Activated CD4-positive, alpha-beta memory T cell treated with anti-CD3 and anti-CD28 coated beads, Interleukin-2, amount 10 ng/mL, durations not matched to agents 7 days and 5 days (primary cell): ENCODE measurements around the gene PGAP3. TPM values are rescaled to one million over a fixed set of nuclear protein-coding genes. Genes with fewer than 3 reads are reported as not detected.
"Not testable (repeated sequence)": the region's sequence is repeated elsewhere in the genome, so short reads cannot be mapped to it uniquely, and the experiment has no call there.

ENCODE experiments used
- CTCF ChIA-PET: fragments of 350-600 bp; sonication (Branson Sonifier 250); formaldehyde crosslinking; loops from one replicate; lab custom pipeline; 2021; ENCODE audit warnings: antibody characterized with exemption, inconsistent platforms; lab: Charles Lee
- POLR2A ChIA-PET: fragments of 350-600 bp; sonication (Branson Sonifier 250); formaldehyde crosslinking; loops from one replicate; lab custom pipeline; 2021; ENCODE audit warnings: antibody characterized with exemption; lab: Charles Lee
- DNase-seq: peaks from one replicate; pipeline ENCODE4 v3.0.0-alpha.2; 2020
- H3K27ac Mint-ChIP-seq: one replicate; pipeline ENCODE4 v1.8.0; 2021; ENCODE audit warnings: mild to moderate bottlenecking, mixed read lengths
- H3K27me3 Mint-ChIP-seq: one replicate; pipeline ENCODE4 v1.8.0; 2021; ENCODE audit warnings: mixed read lengths
- H3K36me3 Mint-ChIP-seq: one replicate; pipeline ENCODE4 v1.8.0; 2021; ENCODE audit warnings: low read depth, mixed read lengths
- H3K4me1 Mint-ChIP-seq: one replicate; pipeline ENCODE4 v1.8.0; 2021; ENCODE audit warnings: mixed read lengths
- H3K4me3 Mint-ChIP-seq: one replicate; pipeline ENCODE4 v1.8.0; 2021; ENCODE audit warnings: mild to moderate bottlenecking, mixed read lengths
- H3K9me3 Mint-ChIP-seq: one replicate; pipeline ENCODE4 v1.8.0; 2021; ENCODE audit warnings: mixed read lengths
- total RNA-seq, 2 experiments: library from RNA; stranded (reverse); gene quantifications; one replicate each; pipeline ENCODE4 v1.2.3, GENCODE V29; 2021

Gene PGAP3
- total RNA-seq = 10 to 100 TPM; 14.0 to 14.2 TPM

- Mint-ChIP-seq H3K4me1 (peaks cover 28% of the 10 kb centered on the region), H3K4me3 (peak within 1 kb of the TSS; percentile 95), H3K9me3 (no peaks in the 10 kb centered on the region), H3K36me3 (peaks cover 22% of the 10 kb centered on the region), H3K27me3 (no peaks in the 10 kb centered on the region), H3K27ac (peak within 1 kb of the TSS; percentile 94)
- ChIA-PET CTCF (interaction anchor here (0.6 to 1.8 kb wide), 9 partner anchors 9 to 105 kb away, joined by 3 to 8 read pairs (median 5); partner anchors contain the start of gene PNMT), POLR2A (interaction anchor here (0.6 to 4.1 kb wide), 25 partner anchors 9 to 293 kb away, joined by 3 to 71 read pairs (median 4); partner anchors contain the start of genes ERBB2, MED1, MIEN1 and PSMD3)
- DNase-seq = peak; percentile 85
Measured at GRCh38 chr17:39687546-39688474, at the start of gene PGAP3. TSS of gene PGAP3 (minus strand) at chr17:39688057. CDS start at chr17:39688014, 43 bp downstream.

DNA sequence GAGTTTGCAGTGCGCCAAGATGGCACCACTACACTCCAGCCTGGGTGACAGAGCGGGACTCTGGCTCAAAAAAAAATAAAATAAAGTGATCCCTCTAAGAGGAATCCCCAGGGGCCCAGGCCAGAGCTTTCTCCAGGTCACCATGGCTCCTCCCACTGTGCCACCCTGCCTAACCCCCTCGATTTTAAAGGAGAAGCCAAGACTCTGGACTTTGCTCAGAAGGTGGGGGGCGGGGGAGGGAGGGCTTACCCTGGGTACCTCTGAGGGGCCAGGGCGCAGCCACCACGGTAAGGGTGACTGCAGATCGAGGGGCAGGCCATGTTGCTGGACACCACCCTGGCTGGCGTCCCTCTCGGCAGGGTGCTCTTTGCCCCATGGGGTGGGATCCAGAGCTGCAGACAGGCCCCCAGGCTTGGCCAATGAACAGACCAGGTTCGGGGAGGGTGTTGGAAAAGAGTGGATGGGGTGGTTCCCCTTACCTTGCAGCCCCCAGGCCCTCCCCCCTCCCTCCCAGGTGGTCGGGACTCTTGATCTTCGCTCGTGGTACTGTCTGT, 49.4 kb upstream of the PGAP3 start:
- POLR2A ChIA-PET = interaction anchor here (0.6 to 1.1 kb wide), 2 partner anchors 16 to 400 kb away, joined by 3 to 4 read pairs; no protein-coding TSS in a partner anchor
- CTCF ChIA-PET = interaction anchor here (0.7 kb wide), 1 partner anchor 58 kb away, joined by 3 read pairs; no protein-coding TSS in a partner anchor
- H3K4me1 Mint-ChIP-seq = peaks cover 24% of the 10 kb centered on the region
- DNase-seq = no peak
- no peak overlapping the region for H3K4me3 Mint-ChIP-seq
- H3K9me3 Mint-ChIP-seq = no peaks in the 10 kb centered on the region
- peaks cover 22% of the 10 kb centered on the region for H3K27me3 Mint-ChIP-seq
- no peaks in the 10 kb centered on the region for H3K36me3 Mint-ChIP-seq
- no peak overlapping the region for H3K27ac Mint-ChIP-seq

- POLR2A ChIA-PET = interaction anchor here (1.1 kb wide), 1 partner anchor 17 kb away, joined by 3 read pairs; no protein-coding TSS in a partner anchor
- no peak for DNase-seq
- H3K9me3 Mint-ChIP-seq = no peaks in the 10 kb centered on the region
- H3K27ac Mint-ChIP-seq = no peak overlapping the region
- peaks cover 24% of the 10 kb centered on the region for H3K4me1 Mint-ChIP-seq
- peaks cover 22% of the 10 kb centered on the region for H3K27me3 Mint-ChIP-seq
- CTCF ChIA-PET = interaction anchor here (0.7 kb wide), 1 partner anchor 57 kb away, joined by 3 read pairs; no protein-coding TSS in a partner anchor
- H3K4me3 Mint-ChIP-seq = no peak overlapping the region
- H3K36me3 Mint-ChIP-seq = no peaks in the 10 kb centered on the region
Measured at GRCh38 chr17:39736319-39737165, 48.7 kb upstream of the PGAP3 start.

GRCh38 chr17:39735882-39736281, 48.0 kb upstream of the PGAP3 start:
- Mint-ChIP-seq H3K27ac (no peak overlapping the region), H3K4me1 (peaks cover 22% of the 10 kb centered on the region), H3K9me3 (no peaks in the 10 kb centered on the region), H3K36me3 (no peaks in the 10 kb centered on the region), H3K4me3 (no peak overlapping the region), H3K27me3 (peaks cover 22% of the 10 kb centered on the region)
- no peak for DNase-seq
- ChIA-PET CTCF (no interaction called here), POLR2A (no interaction called here)

- peaks cover 19% of the 10 kb centered on the region for H3K4me1 Mint-ChIP-seq
- POLR2A ChIA-PET = no interaction called here
- peaks cover 11% of the 10 kb centered on the region for H3K36me3 Mint-ChIP-seq
- H3K27ac Mint-ChIP-seq = no peak overlapping the region
- no peaks in the 10 kb centered on the region for H3K9me3 Mint-ChIP-seq
- CTCF ChIA-PET = interaction anchor here (1.4 kb wide), 1 partner anchor 21 kb away, joined by 8 read pairs; no protein-coding TSS in a partner anchor
- no peak for DNase-seq
- H3K4me3 Mint-ChIP-seq = peak overlapping the region; percentile 32
- H3K27me3 Mint-ChIP-seq = peaks cover 16% of the 10 kb centered on the region
Measured at GRCh38 chr17:39732586-39732985, 44.7 kb upstream of the PGAP3 start.

DNA sequence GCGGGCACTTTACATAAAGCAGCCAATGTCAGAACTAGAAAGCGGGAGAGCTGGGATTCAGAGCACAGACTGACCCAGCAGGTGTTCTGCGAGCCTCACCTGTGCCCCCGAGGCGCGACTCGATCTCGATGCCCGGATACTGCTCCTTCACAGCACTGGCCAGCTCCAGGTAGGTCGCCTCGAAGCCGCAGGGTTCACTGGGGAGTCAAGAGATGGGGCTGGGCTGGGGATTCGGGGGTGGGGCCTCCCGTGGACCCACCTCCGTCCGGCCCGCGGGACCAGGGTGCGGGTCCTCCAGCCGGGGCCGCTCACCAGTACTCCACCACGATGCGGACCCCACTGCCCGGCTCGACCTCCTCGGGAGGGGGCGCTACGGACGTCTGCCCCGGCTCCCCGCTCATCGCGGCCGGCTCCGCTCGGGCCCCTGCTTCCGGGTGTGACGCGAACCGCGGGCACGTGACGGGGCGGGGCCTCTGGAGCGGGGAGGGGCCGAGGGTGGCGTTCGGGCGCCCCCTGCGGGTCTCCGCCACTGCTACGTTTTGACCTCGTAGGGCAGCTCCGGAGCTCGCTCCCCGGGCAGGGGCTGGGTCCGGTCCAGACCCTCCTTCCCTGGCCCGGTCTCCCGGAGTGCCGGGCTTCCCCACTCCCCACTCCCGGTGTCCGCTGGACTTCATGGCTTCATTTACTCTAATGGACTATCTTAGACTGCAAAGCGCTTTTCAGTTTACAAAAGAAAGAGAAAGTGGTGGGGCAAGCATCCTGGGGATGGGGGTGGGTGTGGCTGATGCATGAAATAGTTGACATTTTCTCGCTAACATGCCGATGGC, 42.5 kb upstream of the PGAP3 start, which contains the start of gene MIEN1:
Gene MIEN1, minus strand, starts transcription at position 438 of the 827 bp plus-strand sequence. Its CDS starts 37 bp downstream, at position 401.
- peaks cover 5% of the 10 kb centered on the region for H3K27me3 Mint-ChIP-seq
- ChIA-PET POLR2A (interaction anchor here (0.6 to 3.7 kb wide), 37 partner anchors 10 to 339 kb away, joined by 3 to 32 read pairs (median 4); partner anchors contain the start of genes CDK12, ERBB2, MED1 and PGAP3), CTCF (interaction anchor here (0.6 to 3.6 kb wide), 38 partner anchors 8 to 249 kb away, joined by 3 to 37 read pairs (median 5); partner anchors contain the start of gene PNMT)
- no peaks in the 10 kb centered on the region for H3K9me3 Mint-ChIP-seq
- H3K36me3 Mint-ChIP-seq = peaks cover 11% of the 10 kb centered on the region
- peak within 1 kb of the TSS; percentile 83 for H3K27ac Mint-ChIP-seq
- peak within 1 kb of the TSS; percentile 88 for H3K4me3 Mint-ChIP-seq
- H3K4me1 Mint-ChIP-seq = peaks cover 19% of the 10 kb centered on the region
- peak; percentile 95 for DNase-seq

- Mint-ChIP-seq H3K27ac (peak overlapping the region; percentile 83), H3K4me3 (peak overlapping the region; percentile 88), H3K9me3 (no peaks in the 10 kb centered on the region), H3K4me1 (peaks cover 19% of the 10 kb centered on the region), H3K36me3 (peaks cover 11% of the 10 kb centered on the region), H3K27me3 (peaks cover 5% of the 10 kb centered on the region)
- no peak for DNase-seq
- ChIA-PET CTCF (interaction anchor here (0.7 to 3.6 kb wide), 24 partner anchors 9 to 181 kb away, joined by 3 to 37 read pairs (median 5); partner anchors contain the start of gene PNMT), POLR2A (interaction anchor here (0.6 to 3.7 kb wide), 32 partner anchors 11 to 340 kb away, joined by 3 to 32 read pairs (median 5); partner anchors contain the start of genes CDK12, ERBB2, MED1 and PGAP3)
Measured at GRCh38 chr17:39729280-39729851, 41.5 kb upstream of the PGAP3 start.

GRCh38 chr17:39727556-39727955, 39.7 kb upstream of the PGAP3 start:
- ChIA-PET POLR2A (no interaction called here), CTCF (interaction anchor here (3.3 kb wide), 1 partner anchor 73 kb away, joined by 15 read pairs; no protein-coding TSS in a partner anchor)
- Mint-ChIP-seq H3K27ac (no peak overlapping the region), H3K4me1 (peaks cover 19% of the 10 kb centered on the region), H3K36me3 (peaks cover 11% of the 10 kb centered on the region), H3K27me3 (peaks cover 2% of the 10 kb centered on the region), H3K4me3 (no peak overlapping the region), H3K9me3 (no peaks in the 10 kb centered on the region)
- no peak for DNase-seq

GRCh38 chr17:39726617-39727016, 38.8 kb upstream of the PGAP3 start:
- no peak overlapping the region for H3K4me3 Mint-ChIP-seq
- CTCF ChIA-PET = no interaction called here
- no peak overlapping the region for H3K27ac Mint-ChIP-seq

GRCh38 chr17:39725923-39726322, 38.1 kb upstream of the PGAP3 start:
- POLR2A ChIA-PET = interaction anchor here (0.7 to 1.6 kb wide), 2 partner anchors 33 to 37 kb away, joined by 4 to 5 read pairs; partner anchors contain the start of gene PGAP3

More at GRCh38 chr17:39726617-39727016, 38.8 kb upstream of the PGAP3 start:
- DNase-seq = no peak
- POLR2A ChIA-PET = no interaction called here
- Mint-ChIP-seq H3K4me1 (peaks cover 19% of the 10 kb centered on the region), H3K9me3 (no peaks in the 10 kb centered on the region), H3K27me3 (no peaks in the 10 kb centered on the region), H3K36me3 (peaks cover 11% of the 10 kb centered on the region)

GRCh38 chr17:39724731-39725130, 36.9 kb upstream of the PGAP3 start:
- DNase-seq = no peak
- ChIA-PET POLR2A (interaction anchor here (1.6 kb wide), 1 partner anchor 36 kb away, joined by 5 read pairs; the partner anchor contains the start of gene PGAP3), CTCF (no interaction called here)
- H3K27ac Mint-ChIP-seq = no peak overlapping the region
- no peaks in the 10 kb centered on the region for H3K9me3 Mint-ChIP-seq
- H3K27me3 Mint-ChIP-seq = no peaks in the 10 kb centered on the region
- H3K4me1 Mint-ChIP-seq = peaks cover 13% of the 10 kb centered on the region
- H3K4me3 Mint-ChIP-seq = no peak overlapping the region
- H3K36me3 Mint-ChIP-seq = peaks cover 9% of the 10 kb centered on the region

More at GRCh38 chr17:39725923-39726322, 38.1 kb upstream of the PGAP3 start:
- H3K27me3 Mint-ChIP-seq, H3K27ac Mint-ChIP-seq, CTCF ChIA-PET, DNase-seq, H3K4me3 Mint-ChIP-seq, H3K9me3 Mint-ChIP-seq: not testable (repeated sequence)
- Mint-ChIP-seq H3K36me3 (peaks cover 11% of the 10 kb centered on the region), H3K4me1 (peaks cover 19% of the 10 kb centered on the region)
